K562 (cell line): ENCODE data around the gene SEC24C. TPM values are rescaled to one million over a fixed set of nuclear protein-coding genes. Genes with fewer than 3 reads are reported as not detected.

Experiments
- ATAC-seq: fragments of 200-7000 bp; cut with Tn5 transposase; 3 replicates; pipeline ENCODE4 v1.9.1; 2020; ENCODE audit warnings: moderate library complexity
- BruUV-seq: library from RNA; stranded (reverse); fragments of 400-500 nt; replicated peaks from 2 replicates; lab custom pipeline; 2021; lab: Mats Ljungman, UMichigan
- CTCF ChIA-PET: fragments of 300-600 bp; formaldehyde crosslinking; extraction: SDS; loops from one replicate; lab custom pipeline; 2021; ENCODE audit warnings: low intra/inter-chr PET ratio; lab: Yijun Ruan, JAX
- POLR2A ChIA-PET: fragments of 300-600, 350-650 bp; sonication (Branson Sonifier 250); formaldehyde crosslinking; extraction: SDS; loops from one replicate; lab custom pipeline; 2021; ENCODE audit warnings: antibody characterized with exemption, inconsistent platforms; lab: Yijun Ruan, JAX
- DNase-seq, 4 experiments: peaks; one replicate each; pipeline versions ENCODE4 v3.0.0 to v3.0.0-alpha.2; 2011 to 2018; ENCODE audit warnings: low spot score in 3 of 4, mixed read lengths in 3 of 4; ENCODE audit errors: extremely low read depth in 1 of 4
- FAIRE-seq: peaks from 2 replicates; lab custom pipeline; 2011; peaks lifted over from hg19 to GRCh38; lab: Jason Lieb, UNC
- H2AFZ ChIP-seq: 2 replicates; pipeline ENCODE4 v1.6.0; 2011; ENCODE audit warnings: low read depth, low read length, control low read depth, inconsistent platforms
- H3K27ac ChIP-seq: fragments of 200-600 bp; 3 replicates; pipeline ENCODE4 v1.8.0; 2011; ENCODE audit warnings: low read depth, mild to moderate bottlenecking, control low read depth, inconsistent platforms, low read length, moderate library complexity, mixed read lengths; ENCODE audit errors: extremely low read depth
- H3K27me3 ChIP-seq, 2 experiments: fragments of 300-600 bp in 1 of 2; 2 replicates in 1 of 2; 3 replicates in 1 of 2; pipeline versions ENCODE4 v1.6.0 to v1.8.0; 2011; ENCODE audit warnings: inconsistent platforms in 2 of 2, low read length in 2 of 2, mild to moderate bottlenecking in 1 of 2, mixed read lengths in 1 of 2, moderate library complexity in 1 of 2; ENCODE audit not compliant: control insufficient read depth in 2 of 2, insufficient read depth in 2 of 2
- H3K36me3 ChIP-seq: fragments of 300-600 bp; 3 replicates; pipeline ENCODE4 v1.8.0; 2011; ENCODE audit warnings: mild to moderate bottlenecking, low read length, inconsistent platforms; ENCODE audit not compliant: control insufficient read depth, insufficient read depth
- H3K4me1 ChIP-seq, 2 experiments: fragments of 200-600 bp in 1 of 2; replicated peaks in 1 of 2; 2 replicates in 1 of 2; 3 replicates in 1 of 2; pipeline versions ENCODE4 v1.5.1 to v1.8.0; 2011; ENCODE audit warnings: inconsistent platforms in 2 of 2, low read length in 2 of 2, mild to moderate bottlenecking in 1 of 2, mixed read lengths in 1 of 2, moderate library complexity in 1 of 2; ENCODE audit not compliant: control insufficient read depth in 2 of 2, insufficient read depth in 2 of 2
- H3K4me2 ChIP-seq: 2 replicates; pipeline ENCODE4 v1.6.1; 2011; ENCODE audit warnings: low read length, control low read depth, inconsistent platforms, mixed read lengths; ENCODE audit not compliant: insufficient read depth
- H3K4me3 ChIP-seq: fragments of 200-600 bp; sonication (generic), shearing (Covaris generic); 2 replicates; pipeline ENCODE4 v1.5.1; 2016; ENCODE audit warnings: control low read depth, inconsistent platforms
- H3K79me2 ChIP-seq: fragments of 200-600 bp; 3 replicates; pipeline ENCODE4 v1.8.0; 2011; ENCODE audit warnings: low read length, inconsistent platforms; ENCODE audit not compliant: control insufficient read depth, insufficient read depth
- H3K9ac ChIP-seq, 2 experiments: 2 replicates each; pipeline versions ENCODE4 v1.6.0 to v1.6.1; 2011; ENCODE audit warnings: low read depth in 2 of 2, low read length in 2 of 2, control low read depth in 1 of 2, inconsistent platforms in 1 of 2, mild to moderate bottlenecking in 1 of 2, mixed read lengths in 1 of 2; ENCODE audit not compliant: insufficient read depth in 1 of 2
- H3K9me1 ChIP-seq: one replicate; pipeline ENCODE4 v1.6.0; 2011; ENCODE audit warnings: inconsistent platforms, mild to moderate bottlenecking, low read length, moderate library complexity; ENCODE audit not compliant: control insufficient read depth, insufficient read depth
- H3K9me3 ChIP-seq: replicated peaks from 2 replicates; pipeline ENCODE4 v1.5.1; 2011; ENCODE audit warnings: low read depth, low read length, inconsistent platforms; ENCODE audit not compliant: control insufficient read depth, insufficient read depth
- H4K20me1 ChIP-seq: replicated peaks from 2 replicates; pipeline ENCODE4 v1.6.1; 2011; ENCODE audit warnings: low read length, inconsistent platforms, mixed read lengths; ENCODE audit not compliant: control insufficient read depth, insufficient read depth
- HDAC2 ChIP-seq: fragments of 450-650 bp; IDR thresholded peaks from 2 replicates; pipeline ENCODE4 v1.6.1; 2016; ENCODE audit warnings: mild to moderate bottlenecking
- SMARCA5 ChIP-seq: fragments of 450-650 bp; IDR thresholded peaks from 2 replicates; pipeline ENCODE4 v1.6.1; 2016
- WGBS: fragments of 100-300 bp; shearing (Covaris generic); methylation state at CpG from one replicate; pipeline ENCODE4 v1.1.6; 2016; ENCODE audit warnings: low coverage, mixed read lengths; ENCODE audit not compliant: insufficient coverage; ENCODE audit errors: missing lambda C conversion rate; 5-methylcytosine and 5-hydroxymethylcytosine counted together
- in situ Hi-C: fragments of 300-500 bp; cut with MboI; formaldehyde crosslinking; loops from 4 replicates; pipeline ENCODE4 v1.15.0; 2018; ENCODE audit warnings: inconsistent platforms, mixed read lengths
- intact Hi-C: fragments of 100-400 bp; cut with micrococcal nuclease; formaldehyde crosslinking; loops from 2 replicates; pipeline ENCODE4 v1.14.2; 2022
- polyA plus RNA-seq, 8 experiments: library from polyadenylated mRNA; depleted of rRNA in 4 of 8; stranded (reverse) in 5 of 8; unstranded in 3 of 8; fragments of >200 nt; fragmentation: Nextera tagmentation in 2 of 8; fragmentation: Illumina TruSeq in 1 of 8; extraction: Ambion mirVana in 2 of 8; extraction: Trizol in 1 of 8; gene quantifications; 2 replicates each; pipeline versions ENCODE4 v1.2.1 to v1.2.3, GENCODE V29; 2011 to 2014; ENCODE audit warnings: inconsistent platforms in 1 of 8, missing spikeins in 1 of 8
- total RNA-seq, 7 experiments: library from RNA; depleted of rRNA in 6 of 7; stranded (reverse); fragments of >200 nt in 6 of 7; fragmentation: Illumina TruSeq in 2 of 7; extraction: Trizol in 2 of 7; gene quantifications; 2 replicates each; pipeline versions ENCODE4 v1.2.1 to v1.2.3, GENCODE V29; 2011 to 2021; ENCODE audit warnings: low replicate concordance in 1 of 7
- TF ChIP-seq, protein P1 (sequence below): sonication (generic); formaldehyde crosslinking; IDR thresholded peaks from 2 replicates; pipeline ENCODE4 v1.8.1; 2022; ENCODE audit warnings: missing genetic modification reagents
- TF ChIP-seq, protein P2 (sequence below), 2 experiments: IDR thresholded peaks in 1 of 2; conservative IDR thresholded peaks in 1 of 2; 2 replicates each; pipeline ENCODE4 v1.6.1; 2016; ENCODE audit warnings: low read depth in 2 of 2, mild to moderate bottlenecking in 1 of 2, missing compliant biosample characterization in 1 of 2, missing genetic modification characterization in 1 of 2, moderate library complexity in 1 of 2

Gene SEC24C
- total and polyA plus RNA-seq, 9 of the 15 experiments (the other 6 are each of a cell fraction or from before 2014, with no cell fraction given) = 19.0 to 115 (median 70.5) TPM

- H3K4me1 ChIP-seq = peaks cover 0 to 8% of the 10 kb centered on the region in 2 experiments; a peak in 2 of 5 replicates
- DNase-seq (no peak), ATAC-seq (no peak), FAIRE-seq (no peak)
- ChIA-PET CTCF (no interaction called here), POLR2A (no interaction called here)
- no TSS peak for BruUV-seq
- no peak overlapping the region for H3K4me2 ChIP-seq
- peaks cover 35% of the 10 kb centered on the region for H3K79me2 ChIP-seq
- no peak overlapping the region for H3K27ac ChIP-seq
- 100% methylated on average over 1 of the region's 1 CpG for WGBS
- no peak overlapping the region; a peak in 1 of 4 replicates for H3K9ac ChIP-seq
- H3K9me1 ChIP-seq = no peaks in the 10 kb centered on the region
- no peak overlapping the region for H2AFZ ChIP-seq
- peaks cover 14% of the 10 kb centered on the region for H4K20me1 ChIP-seq
- TF ChIP-seq SMARCA5 (no peak), HDAC2 (no peak)
- TF ChIP-seq, protein P1, sequence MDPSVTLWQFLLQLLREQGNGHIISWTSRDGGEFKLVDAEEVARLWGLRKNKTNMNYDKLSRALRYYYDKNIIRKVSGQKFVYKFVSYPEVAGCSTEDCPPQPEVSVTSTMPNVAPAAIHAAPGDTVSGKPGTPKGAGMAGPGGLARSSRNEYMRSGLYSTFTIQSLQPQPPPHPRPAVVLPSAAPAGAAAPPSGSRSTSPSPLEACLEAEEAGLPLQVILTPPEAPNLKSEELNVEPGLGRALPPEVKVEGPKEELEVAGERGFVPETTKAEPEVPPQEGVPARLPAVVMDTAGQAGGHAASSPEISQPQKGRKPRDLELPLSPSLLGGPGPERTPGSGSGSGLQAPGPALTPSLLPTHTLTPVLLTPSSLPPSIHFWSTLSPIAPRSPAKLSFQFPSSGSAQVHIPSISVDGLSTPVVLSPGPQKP (CRISPR knock-in tag) = no peak
- TF ChIP-seq, protein P2, sequence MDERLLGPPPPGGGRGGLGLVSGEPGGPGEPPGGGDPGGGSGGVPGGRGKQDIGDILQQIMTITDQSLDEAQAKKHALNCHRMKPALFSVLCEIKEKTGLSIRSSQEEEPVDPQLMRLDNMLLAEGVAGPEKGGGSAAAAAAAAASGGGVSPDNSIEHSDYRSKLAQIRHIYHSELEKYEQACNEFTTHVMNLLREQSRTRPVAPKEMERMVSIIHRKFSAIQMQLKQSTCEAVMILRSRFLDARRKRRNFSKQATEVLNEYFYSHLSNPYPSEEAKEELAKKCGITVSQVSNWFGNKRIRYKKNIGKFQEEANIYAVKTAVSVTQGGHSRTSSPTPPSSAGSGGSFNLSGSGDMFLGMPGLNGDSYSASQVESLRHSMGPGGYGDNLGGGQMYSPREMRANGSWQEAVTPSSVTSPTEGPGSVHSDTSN (CRISPR knock-in tag; IDR thresholded peaks at IDR 0.05; ENCODE audit: low read depth) = no peak
- TF ChIP-seq, protein P2 (tag; conservative IDR thresholded peaks at IDR 0.05; ENCODE audit: low read depth) = no peak
- TF ChIP-seq, all 486 proteins: peak for 0
- H3K9me3 ChIP-seq = no peaks in the 10 kb centered on the region
- peaks cover 81% of the 10 kb centered on the region for H3K36me3 ChIP-seq
- in situ Hi-C loops (no loop called here), intact Hi-C loops (no loop called here)
- no peaks in the 10 kb centered on the region for H3K27me3 ChIP-seq
- no peak overlapping the region for H3K4me3 ChIP-seq
These were observed 6.6 kb downstream of the SEC24C start for GRCh38 chr10:73750819-73751218.
